Mucosa of descending colon (tissue), 3 donors: ENCODE data around the gene CMSS1. TPM values are rescaled to one million over a fixed set of nuclear protein-coding genes. Genes with fewer than 3 reads are reported as not detected.
"Not testable (repeated sequence)": the region's sequence is repeated elsewhere in the genome, so short reads cannot be mapped to it uniquely, and the experiment has no call there.

Source experiments
- ATAC-seq: fragments of 200-7000 bp; cut with Tn5 transposase; one replicate; pipeline ENCODE4 v1.9.1; 2020; ENCODE audit warnings: mild to moderate bottlenecking, moderate library complexity
- DNase-seq, 3 donors: peaks; one replicate each; pipeline ENCODE4 v3.0.0-alpha.2; 2020
- H3K36me3 ChIP-seq: fragments of 200-600 bp; one replicate; pipeline ENCODE4 v1.8.0; 2021; ENCODE audit warnings: low read depth, mild to moderate bottlenecking
- H3K4me1 ChIP-seq: fragments of 200-600 bp; one replicate; pipeline ENCODE4 v1.8.0; 2021; ENCODE audit warnings: low read depth, mild to moderate bottlenecking
- H3K4me3 ChIP-seq: fragments of 200-600 bp; one replicate; pipeline ENCODE4 v1.8.0; 2021; ENCODE audit warnings: mild to moderate bottlenecking
- H3K9me3 ChIP-seq: fragments of 200-600 bp; one replicate; pipeline ENCODE4 v1.8.0; 2021; ENCODE audit warnings: mild to moderate bottlenecking
- CTCF ChIP-seq: fragments of 200-600 bp; IDR thresholded peaks from one replicate; pipeline ENCODE4 v1.8.0; 2022; ENCODE audit warnings: antibody characterized with exemption, mild to moderate bottlenecking
- intact Hi-C, 2 donors: fragments of 100-400 bp; cut with DNase I in 1 of 2; cut with micrococcal nuclease in 1 of 2; formaldehyde crosslinking; loops; one replicate each; pipeline versions ENCODE4 v1.11.0 to v1.11.1; 2022; cut with DNase I, micrococcal nuclease
- microRNA-seq: library from miRNA; unstranded; fragments of <30 nt; microRNA quantifications from one replicate; pipeline ENCODE4, GENCODE V29; 2019
- total RNA-seq, 3 donors: library from RNA; stranded (reverse); fragmentation: NEBNext Ultra II Directional in 2 of 3; extraction: Animal tissue kit (Norgen Biotek cat#: 25700) in 2 of 3; gene quantifications; one replicate each; pipeline versions ENCODE4 v1.2.1 to v1.2.4, GENCODE V29; 2021 to 2023
- donor health status: DM: no; HTN: no; CAD: no; lungs with moderate emphysema.
- donor health status: DM: no; HTN: no; CAD: no.
- donor health status: DM: no; HTN: yes; CAD: no.

The CMSS1 gene
- total RNA-seq, 3 donors from 2014 or later = 9.6 to 24.2 (median 13.8) TPM

GRCh38 chr3:100226712-100227429, 409.2 kb downstream of the CMSS1 start:
- Histone ChIP-seq H3K4me1 (no peaks in the 10 kb centered on the region), H3K9me3 (no peaks in the 10 kb centered on the region), H3K4me3 (no peak overlapping the region), H3K36me3 (no peaks in the 10 kb centered on the region)
- no peak for ATAC-seq
- intact Hi-C loops = no loop called here
- no peak for DNase-seq
- no peak for TF ChIP-seq CTCF

DNA sequence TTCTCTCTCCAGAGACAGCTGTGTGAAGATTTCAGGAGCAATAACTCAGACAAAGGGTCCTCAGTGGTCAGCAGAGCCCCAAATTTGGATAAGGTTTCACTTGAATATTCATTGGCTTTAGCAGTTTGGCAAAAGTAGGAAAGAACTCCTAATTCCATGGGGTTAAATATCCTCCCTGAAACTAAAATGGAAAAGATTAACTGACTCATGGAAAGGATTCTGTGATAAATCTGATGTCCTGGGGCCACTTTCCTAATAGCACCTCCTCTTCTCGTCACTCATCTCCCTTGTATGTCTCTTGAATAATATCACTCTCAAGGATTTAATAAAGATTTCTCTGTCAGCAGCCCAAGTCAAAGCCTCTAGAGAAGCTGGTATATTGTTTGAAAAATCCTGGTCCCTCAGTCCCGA, 409.9 kb downstream of the CMSS1 start:
- no peaks in the 10 kb centered on the region for H3K9me3 ChIP-seq
- ATAC-seq = no peak
- no peak overlapping the region for H3K4me3 ChIP-seq
- TF ChIP-seq CTCF = no peak
- H3K4me1 ChIP-seq = no peaks in the 10 kb centered on the region
- no peaks in the 10 kb centered on the region for H3K36me3 ChIP-seq
- intact Hi-C loops = no loop called here
- no peak for DNase-seq

GRCh38 chr3:100228247-100228646, 410.6 kb downstream of the CMSS1 start:
- no peaks in the 10 kb centered on the region for H3K36me3 ChIP-seq
- H3K4me3 ChIP-seq = no peak overlapping the region
- ATAC-seq = no peak
- H3K9me3 ChIP-seq = no peaks in the 10 kb centered on the region
- intact Hi-C loops = no loop called here
- DNase-seq = no peak
- no peaks in the 10 kb centered on the region for H3K4me1 ChIP-seq
- no peak for TF ChIP-seq CTCF

DNA sequence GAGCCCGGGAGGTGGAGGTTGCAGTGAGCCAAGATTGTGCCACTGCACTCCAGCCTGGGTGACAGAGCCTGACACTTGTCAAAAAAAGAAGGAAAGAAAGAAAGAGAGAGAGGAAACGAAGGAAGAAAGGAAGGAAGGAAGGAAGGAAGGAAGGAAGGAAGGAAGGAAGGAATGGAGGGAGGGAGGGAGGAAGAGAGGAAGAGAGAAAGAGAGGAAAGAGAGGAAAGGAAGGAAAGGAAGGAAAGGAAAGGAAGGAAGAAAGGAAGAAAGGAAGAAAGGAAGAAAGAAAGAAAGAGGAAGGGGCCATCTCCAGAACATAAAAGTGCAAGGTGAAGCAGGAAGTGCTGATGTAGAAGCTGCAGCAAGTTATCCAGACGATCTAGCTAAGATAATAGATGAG, 411.5 kb downstream of the CMSS1 start:
- intact Hi-C loops, H3K4me3 ChIP-seq, H3K4me1 ChIP-seq, H3K36me3 ChIP-seq, H3K9me3 ChIP-seq, DNase-seq, ATAC-seq: not testable (repeated sequence)

GRCh38 chr3:100230710-100231109, 413.0 kb downstream of the CMSS1 start:
- H3K4me3 ChIP-seq = no peak overlapping the region
- intact Hi-C loops = no loop called here
- ATAC-seq (no peak), DNase-seq (no peak)
- no peaks in the 10 kb centered on the region for H3K9me3 ChIP-seq
- TF ChIP-seq CTCF = no peak
- no peaks in the 10 kb centered on the region for H3K36me3 ChIP-seq
- no peaks in the 10 kb centered on the region for H3K4me1 ChIP-seq

Small RNAs within 50 kb of the gene (microRNA-seq; reads per million reads assigned to microRNA genes)
- not detected for gene MIR3921

Other genes starting within 250 kb of the CMSS1 start
- 1 to 10 TPM in 2 of 3 donors, under 1 TPM in 1; 0.75 to 7.6 (median 3.8) TPM for gene COL8A1, start 179.3 kb upstream of the CMSS1 start, total RNA-seq